Retinal pigment epithelial cell (primary cell): Measurements from ENCODE around the gene CARNS1.

ENCODE experiments used
- DNase-seq: peaks from one replicate; pipeline ENCODE4 v3.0.0-alpha.2; 2010; ENCODE audit warnings: low read depth
- H3K4me3 ChIP-seq: 2 replicates; pipeline ENCODE4 v1.5.1; 2011; ENCODE audit warnings: mild to moderate bottlenecking, low read length, control low read depth, moderate library complexity
- TF ChIP-seq, protein P1 (sequence below): conservative IDR thresholded peaks from 2 replicates; pipeline ENCODE4 v1.5.1; 2011; ENCODE audit warnings: low read depth, low read length, control low read depth, inconsistent platforms

The CARNS1 gene

DNA sequence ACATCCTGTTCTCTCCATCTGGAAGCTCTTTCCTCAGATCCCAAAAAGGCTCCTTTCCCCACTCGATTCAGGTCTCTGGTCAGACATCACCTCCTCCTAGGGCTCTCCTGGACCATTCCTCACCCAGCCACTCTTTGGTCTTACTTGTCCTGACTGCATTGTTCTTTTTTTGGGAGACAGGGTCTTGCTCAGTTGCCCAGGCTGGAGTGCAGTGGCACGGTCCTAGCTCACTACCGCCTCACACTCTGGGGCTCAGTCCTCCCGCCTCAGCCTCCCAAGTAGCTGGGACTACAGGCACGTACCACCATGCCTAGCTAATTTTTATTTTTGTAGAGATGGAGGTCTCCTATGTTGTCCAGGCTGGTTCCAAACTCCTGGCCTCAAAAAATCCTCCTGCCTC, 30.0 kb downstream of the CARNS1 start:
- TF ChIP-seq, protein P1, sequence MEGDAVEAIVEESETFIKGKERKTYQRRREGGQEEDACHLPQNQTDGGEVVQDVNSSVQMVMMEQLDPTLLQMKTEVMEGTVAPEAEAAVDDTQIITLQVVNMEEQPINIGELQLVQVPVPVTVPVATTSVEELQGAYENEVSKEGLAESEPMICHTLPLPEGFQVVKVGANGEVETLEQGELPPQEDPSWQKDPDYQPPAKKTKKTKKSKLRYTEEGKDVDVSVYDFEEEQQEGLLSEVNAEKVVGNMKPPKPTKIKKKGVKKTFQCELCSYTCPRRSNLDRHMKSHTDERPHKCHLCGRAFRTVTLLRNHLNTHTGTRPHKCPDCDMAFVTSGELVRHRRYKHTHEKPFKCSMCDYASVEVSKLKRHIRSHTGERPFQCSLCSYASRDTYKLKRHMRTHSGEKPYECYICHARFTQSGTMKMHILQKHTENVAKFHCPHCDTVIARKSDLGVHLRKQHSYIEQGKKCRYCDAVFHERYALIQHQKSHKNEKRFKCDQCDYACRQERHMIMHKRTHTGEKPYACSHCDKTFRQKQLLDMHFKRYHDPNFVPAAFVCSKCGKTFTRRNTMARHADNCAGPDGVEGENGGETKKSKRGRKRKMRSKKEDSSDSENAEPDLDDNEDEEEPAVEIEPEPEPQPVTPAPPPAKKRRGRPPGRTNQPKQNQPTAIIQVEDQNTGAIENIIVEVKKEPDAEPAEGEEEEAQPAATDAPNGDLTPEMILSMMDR: no peak
- H3K4me3 ChIP-seq: no peak overlapping the region
- DNase-seq: no peak

DNA sequence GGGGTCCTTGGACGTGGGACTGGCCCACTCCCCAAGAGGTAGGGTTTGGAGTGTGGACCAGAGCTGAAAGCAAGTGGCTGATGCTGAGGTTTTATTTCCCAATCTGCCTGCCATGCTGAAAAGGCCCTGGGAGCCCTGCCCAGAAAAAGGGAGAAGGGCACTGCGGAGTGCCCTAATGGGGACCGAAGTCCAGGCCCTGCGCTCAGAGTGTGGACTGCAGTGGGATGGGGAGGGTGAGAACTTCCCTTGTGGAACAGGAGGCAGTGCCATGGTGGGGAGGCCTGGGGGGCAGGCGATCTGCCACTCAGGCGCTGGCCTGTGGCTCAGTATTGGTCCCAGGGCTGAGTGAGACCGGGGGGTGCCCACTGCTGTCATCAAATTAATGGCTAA, 32.7 kb downstream of the CARNS1 start:
- no peak for DNase-seq
- TF ChIP-seq, protein P1: no peak

DNA sequence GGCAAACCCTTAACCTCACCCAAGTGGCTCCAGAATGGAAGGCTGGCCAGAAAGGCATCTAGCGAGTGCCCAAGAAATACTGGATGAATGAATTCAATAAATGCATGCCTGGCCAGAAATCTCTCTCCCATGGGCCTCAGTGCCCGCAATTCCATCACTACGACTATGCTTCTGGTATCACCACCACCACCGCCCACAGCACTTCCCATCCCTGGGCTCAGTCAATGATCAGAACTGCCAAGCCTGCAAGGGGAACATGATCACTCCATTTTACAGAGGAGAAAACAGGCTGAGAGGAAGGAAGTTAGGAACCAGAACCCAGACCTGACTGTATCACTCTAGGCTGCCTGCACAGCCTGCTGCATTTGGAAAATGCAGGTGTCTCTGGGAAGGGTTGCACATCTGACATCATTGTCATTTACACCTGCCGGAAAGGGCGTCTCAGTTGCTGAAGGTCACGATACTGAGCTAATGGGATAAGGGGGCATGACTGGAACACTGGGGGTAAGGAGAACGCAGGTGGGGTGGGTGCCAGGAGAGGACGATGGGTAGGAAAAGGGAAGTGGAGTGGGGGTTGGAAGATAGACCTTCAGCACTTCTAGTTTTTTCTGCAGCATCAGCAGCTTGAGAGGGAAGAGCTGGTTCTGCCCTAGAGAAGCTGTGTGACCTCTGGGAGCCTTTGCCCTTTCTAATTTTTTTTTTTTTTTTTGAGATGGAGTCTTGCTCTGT, 33.8 kb downstream of the CARNS1 start:
- TF ChIP-seq, protein P1: no peak

More for the DNA sequence above, 32.7 kb downstream of the CARNS1 start:
- H3K4me3 ChIP-seq: no peak overlapping the region

DNA sequence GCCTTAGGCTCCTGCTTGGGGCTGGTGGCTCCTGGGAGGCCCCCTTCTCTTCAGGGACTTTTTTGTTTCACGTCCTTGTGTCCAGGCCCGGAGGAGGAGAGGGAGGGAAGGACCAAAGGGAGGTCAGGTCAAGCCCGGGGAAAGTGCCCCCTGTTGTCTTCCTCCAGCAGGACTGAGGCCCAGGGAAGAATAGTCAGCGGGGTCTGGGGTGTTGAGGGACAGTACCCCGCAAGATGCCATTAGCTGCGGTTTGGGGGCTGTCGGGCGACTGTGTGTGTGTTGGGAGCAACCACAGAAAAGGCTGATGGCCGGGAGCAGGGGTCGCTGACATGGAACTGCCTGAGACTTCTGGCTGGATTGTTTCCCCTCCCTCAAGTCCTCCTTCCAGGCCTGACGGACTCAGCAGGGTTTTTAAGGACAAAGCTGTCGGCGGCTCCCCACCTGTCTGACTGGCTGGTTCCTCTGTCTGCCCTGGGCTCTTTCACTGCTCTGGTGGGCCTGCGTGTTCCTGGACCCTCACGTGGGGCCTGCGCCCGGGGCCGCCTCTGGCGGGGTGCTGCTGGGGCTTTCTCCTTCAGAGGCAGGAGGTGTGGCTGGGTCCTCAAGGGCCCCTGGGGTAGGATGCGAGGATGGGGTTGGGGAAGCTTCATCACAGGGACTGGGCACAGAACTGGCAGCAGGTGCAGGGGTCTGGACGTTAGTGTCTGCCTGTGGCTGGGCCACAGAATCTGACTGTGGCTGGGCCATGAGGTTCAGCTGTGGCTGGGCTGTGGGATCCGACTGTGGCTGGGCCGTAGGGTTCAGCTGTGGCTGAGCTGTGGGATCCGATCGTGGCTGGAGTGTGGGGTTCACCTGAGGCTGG, 35.5 kb downstream of the CARNS1 start:
- TF ChIP-seq, protein P1: no peak
- no peak overlapping the region for H3K4me3 ChIP-seq
- DNase-seq: no peak

More for the DNA sequence above, 33.8 kb downstream of the CARNS1 start:
- H3K4me3 ChIP-seq: no peak overlapping the region
- DNase-seq: no peak

DNA sequence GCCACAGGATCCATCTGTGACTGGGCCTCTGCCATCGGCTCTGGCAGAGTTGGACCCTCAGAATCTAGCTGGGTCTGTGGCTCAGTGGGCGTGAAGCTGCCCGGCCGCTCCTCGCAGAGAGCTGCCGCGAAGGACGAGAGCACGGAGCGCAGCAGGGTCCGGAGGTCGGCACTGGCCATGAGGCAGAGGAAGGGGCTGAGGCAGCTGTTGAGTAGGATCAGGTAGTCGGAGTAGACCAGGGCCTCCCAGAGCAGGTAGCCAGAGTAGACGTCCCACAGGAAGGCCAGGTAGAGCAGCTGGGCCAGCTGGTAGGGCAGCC, 36.1 kb downstream of the CARNS1 start:
- no peak overlapping the region for H3K4me3 ChIP-seq
- DNase-seq: no peak
- TF ChIP-seq, protein P1: no peak

DNA sequence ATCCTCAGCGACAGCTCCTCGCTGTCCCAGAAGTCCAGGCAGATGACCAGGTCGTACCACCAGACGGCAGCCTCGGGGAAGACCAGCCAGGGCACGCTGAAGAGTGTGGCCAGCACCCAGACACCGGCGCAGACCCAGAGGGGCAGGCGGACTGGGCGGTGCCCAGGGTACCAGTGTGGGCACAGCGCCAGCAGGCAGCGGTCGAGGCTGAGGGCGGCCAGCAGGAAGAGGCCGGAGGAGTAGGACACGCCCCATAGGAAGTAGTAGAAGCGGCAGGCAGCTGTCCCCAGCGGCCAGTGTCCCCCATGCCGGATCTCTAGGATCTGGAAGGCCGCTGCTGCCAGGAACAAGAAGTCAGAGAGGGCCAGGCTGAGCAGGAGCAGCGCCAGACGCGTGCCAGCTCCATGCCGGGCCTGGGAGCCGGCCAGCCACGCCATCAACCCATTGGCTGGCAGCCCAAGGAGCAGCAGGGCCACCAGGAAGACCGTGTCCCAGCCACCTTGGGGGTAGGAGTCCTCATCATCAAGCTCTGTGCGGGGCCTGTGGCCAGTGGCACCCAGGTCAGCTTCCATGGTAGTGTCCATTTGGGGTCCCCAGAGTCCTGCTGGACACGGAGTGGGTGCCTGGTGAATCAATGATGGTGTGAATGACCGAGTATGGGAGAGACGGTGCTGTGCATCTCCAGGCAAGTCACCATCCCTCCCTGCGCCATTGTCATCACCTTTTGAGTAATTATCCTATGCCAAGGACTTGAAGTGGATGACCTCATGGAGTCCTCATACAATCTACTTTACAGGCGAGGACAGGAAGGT, 36.9 kb downstream of the CARNS1 start, which contains the start of gene GPR152:
Gene GPR152 (minus strand): TSS at position 589 of the 812 bp plus-strand sequence. CDS start 5 bp downstream, at position 584.
- H3K4me3 ChIP-seq: no peak within 1 kb of the TSS
- DNase-seq: no peak
- TF ChIP-seq, protein P1: no peak
